ENCODE data around the gene TPM3.
"Not testable (repeated sequence)": the region's sequence is repeated elsewhere in the genome, so short reads cannot be mapped to it uniquely, and the experiment has no call there.

Gene TPM3

GRCh38 chr1:154191990-154192461 is at the start of gene TPM3:
TSS of gene TPM3 (minus strand) at chr1:154192100. CDS start at chr1:154192018, 82 bp downstream.
- DNase-seq (ENCODE audit: low read depth in 1 of 2, low spot score in 1 of 2): no peak

- no peak for DNase-seq (ENCODE audit: low read depth in 1 of 2, low spot score in 1 of 2)
Observed at GRCh38 chr1:154240294-154240833, 48.5 kb upstream of the TPM3 start.

- no peak for DNase-seq (ENCODE audit: low read depth in 1 of 2, low spot score in 1 of 2)
Observed at GRCh38 chr1:154239491-154239890, 47.6 kb upstream of the TPM3 start.

- DNase-seq (ENCODE audit: low read depth in 1 of 2, low spot score in 1 of 2): no peak
Observed at GRCh38 chr1:154237880-154238506, 46.1 kb upstream of the TPM3 start.

GRCh38 chr1:154237435-154237834 is 45.5 kb upstream of the TPM3 start:
- DNase-seq (ENCODE audit: low read depth in 1 of 2, low spot score in 1 of 2): no peak

GRCh38 chr1:154236855-154237254 is 45.0 kb upstream of the TPM3 start:
- DNase-seq (ENCODE audit: low read depth in 1 of 2, low spot score in 1 of 2): no peak

- DNase-seq (ENCODE audit: low read depth in 1 of 2, low spot score in 1 of 2): not testable (repeated sequence)
Observed at GRCh38 chr1:154233127-154233526, 41.2 kb upstream of the TPM3 start.

- DNase-seq (ENCODE audit: low read depth in 1 of 2, low spot score in 1 of 2): not testable (repeated sequence)
Observed at GRCh38 chr1:154231112-154231511, 39.2 kb upstream of the TPM3 start.

- no peak for DNase-seq (ENCODE audit: low read depth in 1 of 2, low spot score in 1 of 2)
Observed at GRCh38 chr1:154225370-154225769, 33.5 kb upstream of the TPM3 start.

- no peak for DNase-seq (ENCODE audit: low read depth in 1 of 2, low spot score in 1 of 2)
Observed at GRCh38 chr1:154223621-154224020, 31.7 kb upstream of the TPM3 start.

- DNase-seq (ENCODE audit: low read depth in 1 of 2, low spot score in 1 of 2): no peak
Observed at GRCh38 chr1:154222918-154223317, 31.0 kb upstream of the TPM3 start.

GRCh38 chr1:154222518-154222917 is 30.6 kb upstream of the TPM3 start:
- DNase-seq (ENCODE audit: low read depth in 1 of 2, low spot score in 1 of 2): no peak

- peak; percentile 33 to 61 for DNase-seq (ENCODE audit: low read depth in 1 of 2, low spot score in 1 of 2)
Observed at GRCh38 chr1:154221278-154222001, 29.5 kb upstream of the TPM3 start.

- DNase-seq (ENCODE audit: low read depth in 1 of 2, low spot score in 1 of 2): no peak
Observed at GRCh38 chr1:154220970-154221277, 29.0 kb upstream of the TPM3 start.

GRCh38 chr1:154220071-154220969 is 28.4 kb upstream of the TPM3 start, which contains the start of gene UBAP2L:
TSS of gene UBAP2L (plus strand) at chr1:154220955. CDS start at chr1:154225124, 4,169 bp downstream.
- peak; percentile 96 to 99 for DNase-seq (ENCODE audit: low read depth in 1 of 2, low spot score in 1 of 2)

- DNase-seq (ENCODE audit: low read depth in 1 of 2, low spot score in 1 of 2): no peak
Observed at GRCh38 chr1:154219541-154219940, 27.6 kb upstream of the TPM3 start.

GRCh38 chr1:154218545-154218944 is 26.6 kb upstream of the TPM3 start:
- no peak for DNase-seq (ENCODE audit: low read depth in 1 of 2, low spot score in 1 of 2)

- DNase-seq (ENCODE audit: low read depth in 1 of 2, low spot score in 1 of 2): no peak
Observed at GRCh38 chr1:154213274-154213673, 21.4 kb upstream of the TPM3 start.

- no peak for DNase-seq (ENCODE audit: low read depth in 1 of 2, low spot score in 1 of 2)
Observed at GRCh38 chr1:154212083-154212482, 20.2 kb upstream of the TPM3 start.

GRCh38 chr1:154208677-154209388 is 16.9 kb upstream of the TPM3 start:
- no peak for DNase-seq (ENCODE audit: low read depth in 1 of 2, low spot score in 1 of 2)

- DNase-seq (ENCODE audit: low read depth in 1 of 2, low spot score in 1 of 2): no peak
Observed at GRCh38 chr1:154207262-154207661, 15.4 kb upstream of the TPM3 start.
